NCI-H2196 treated with DMSO at 0.1 percent for 48 hours (cell line): Measurements from ENCODE around the gene CBX5.
"Not testable (repeated sequence)": the region's sequence is repeated elsewhere in the genome, so short reads cannot be mapped to it uniquely, and the experiment has no call there.

Experiments used
- DNase-seq: peaks from one replicate; lab custom pipeline; 2025; ENCODE audit not compliant: unreplicated experiment; lab: John Stamatoyannopoulos, UW

Gene CBX5

DNA sequence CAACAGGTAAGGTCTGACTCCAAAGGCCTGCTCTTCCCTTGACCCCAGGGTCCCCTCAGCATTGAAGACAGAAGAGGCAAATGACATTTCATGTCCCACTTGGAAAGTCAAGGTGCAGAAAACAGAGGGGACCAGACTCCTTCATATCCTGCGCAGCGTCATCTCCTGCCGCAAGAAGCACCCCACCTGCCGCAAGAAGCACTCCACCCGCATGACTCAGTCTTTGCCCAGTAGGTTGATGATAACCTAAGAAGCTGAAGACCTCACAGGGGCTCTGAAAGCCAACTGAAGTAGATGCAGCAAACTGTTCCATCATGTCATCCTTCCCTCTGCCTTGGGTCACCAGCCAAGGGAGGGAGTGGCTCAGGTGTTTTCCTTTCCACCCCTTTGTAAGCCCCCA, 79.5 kb downstream of the CBX5 start:
- no peak for DNase-seq

DNA sequence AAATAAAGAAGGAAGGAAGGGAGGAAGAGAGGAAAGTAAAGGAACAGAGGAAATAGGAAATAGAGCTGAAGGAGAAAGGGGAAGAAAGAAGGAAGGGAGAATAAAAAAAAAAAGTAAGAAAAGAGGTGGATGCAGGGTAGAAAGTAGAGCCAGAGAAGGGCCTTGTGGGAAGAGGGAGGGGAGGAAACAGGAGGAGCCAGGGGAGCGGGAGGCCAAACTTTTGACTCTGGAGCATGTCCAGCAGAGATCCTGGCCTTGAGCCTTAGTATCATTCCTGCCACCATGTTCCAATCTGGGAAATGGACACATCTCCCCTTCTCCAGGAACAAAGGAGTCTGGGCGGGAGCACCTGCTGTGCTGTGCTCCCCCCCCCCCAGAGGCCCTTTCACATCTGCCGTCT, 80.0 kb downstream of the CBX5 start:
- no peak for DNase-seq

DNA sequence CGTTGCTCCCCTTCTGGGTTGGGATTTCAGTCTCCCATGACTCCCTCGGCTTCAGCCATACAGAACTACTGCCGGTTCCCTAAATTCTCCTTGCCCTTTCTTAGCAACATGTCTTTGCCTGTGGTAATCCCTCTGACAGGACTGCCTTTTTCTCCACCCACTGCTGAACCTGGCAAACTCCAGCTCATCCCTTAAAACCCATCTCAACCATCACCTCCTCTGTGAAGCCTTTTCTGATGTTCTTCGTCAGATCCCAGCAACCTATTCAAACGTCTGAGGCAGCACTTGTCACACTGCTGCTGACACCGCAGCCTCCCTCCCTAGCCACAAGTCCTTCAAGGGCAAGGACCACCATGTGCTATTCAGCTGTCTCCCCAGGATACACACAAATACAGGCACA, 80.9 kb downstream of the CBX5 start:
- DNase-seq, result no peak

DNA sequence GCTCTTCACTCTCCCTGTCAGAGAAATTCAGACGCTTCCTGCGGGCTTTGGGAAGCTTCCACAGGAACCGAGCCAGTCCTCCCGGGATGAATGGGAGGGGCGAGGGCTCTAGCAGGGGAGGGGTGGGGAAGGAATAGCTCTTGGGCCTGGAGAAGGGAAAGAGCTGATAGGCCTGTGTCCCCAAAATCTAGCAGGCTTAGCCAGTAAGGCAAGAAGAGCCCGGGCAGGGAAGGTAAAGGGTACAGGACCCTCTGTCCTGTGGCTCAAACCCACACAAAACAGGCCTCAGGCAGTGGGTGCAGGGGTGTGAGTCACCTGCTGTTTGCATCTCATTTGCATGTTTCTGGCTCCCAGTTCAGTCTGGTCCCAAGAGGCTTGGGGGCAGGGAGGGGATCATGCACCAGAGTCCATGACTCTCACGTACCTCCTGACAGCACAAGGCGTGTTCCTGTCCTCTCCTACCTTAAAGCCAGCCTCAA, 82.5 kb downstream of the CBX5 start:
- DNase-seq, result no peak

DNA sequence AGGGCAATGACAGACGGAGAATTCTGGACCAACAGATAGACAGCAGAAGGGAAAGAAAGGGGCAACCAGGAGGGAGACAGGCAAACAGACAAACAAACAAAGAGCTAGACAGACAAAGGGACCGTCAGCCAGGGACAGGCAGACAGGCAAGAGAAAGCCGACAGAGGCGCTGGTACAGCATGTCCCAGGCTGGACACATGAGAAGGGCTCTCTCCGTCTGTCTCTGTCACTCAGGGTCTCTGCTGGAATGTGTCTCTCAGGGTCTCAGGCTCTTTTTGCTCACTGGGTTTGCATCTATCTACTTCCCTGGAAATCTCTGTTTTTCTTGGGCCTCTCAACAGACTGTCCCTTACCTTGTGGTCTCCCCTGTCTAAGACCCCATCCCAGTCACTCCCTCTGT, 82.9 kb downstream of the CBX5 start:
- DNase-seq, result no peak

DNA sequence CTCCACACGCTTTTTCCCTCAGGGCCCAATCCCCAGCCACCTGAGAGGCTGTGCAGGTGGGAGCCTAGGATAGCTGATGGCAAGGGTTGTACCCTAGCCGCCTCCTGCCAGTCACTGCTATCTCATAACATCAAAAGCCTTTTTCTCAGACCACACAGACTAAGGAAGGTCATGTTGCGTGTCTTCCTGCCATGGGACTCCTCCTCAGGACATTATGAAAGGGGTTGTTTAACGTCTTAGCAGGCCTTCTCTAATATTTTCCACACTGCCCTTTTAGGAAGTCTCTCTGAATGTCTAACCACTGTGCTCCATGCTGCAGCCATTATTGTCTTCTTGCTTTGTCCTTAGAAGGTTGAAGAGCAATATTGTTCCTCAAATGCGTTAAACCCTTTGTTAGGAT, 83.5 kb downstream of the CBX5 start:
- DNase-seq, result no peak

DNA sequence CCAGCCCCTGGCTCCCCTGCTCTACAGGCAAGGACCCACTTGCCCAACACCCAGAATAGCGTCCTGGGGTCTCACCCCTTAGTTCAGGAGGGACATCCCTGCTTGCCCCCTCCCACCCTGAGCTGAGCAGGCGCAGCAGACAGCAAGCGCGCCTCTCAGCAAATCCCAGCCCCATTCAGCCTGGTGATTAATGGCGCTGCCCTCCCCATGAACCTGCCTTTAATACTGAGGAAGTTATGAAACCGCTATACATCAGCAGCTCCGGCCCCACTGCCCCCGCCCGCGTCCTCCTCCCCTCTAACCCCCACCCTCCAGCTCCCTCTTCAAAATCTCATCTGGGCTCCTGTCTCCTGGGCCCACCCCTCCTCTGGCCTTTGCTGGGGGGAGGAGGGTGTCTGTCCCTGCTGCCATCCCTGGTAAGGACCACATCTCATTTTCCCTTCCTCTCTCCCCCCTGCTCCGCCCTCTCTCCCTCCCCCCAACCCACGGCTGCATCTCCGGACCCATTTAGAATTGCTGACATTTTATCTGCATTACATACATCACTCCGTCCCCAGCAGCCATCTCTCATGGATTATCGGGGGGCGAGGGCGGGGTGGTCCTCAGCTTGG, 84.1 kb downstream of the CBX5 start:
- DNase-seq, result no peak

DNA sequence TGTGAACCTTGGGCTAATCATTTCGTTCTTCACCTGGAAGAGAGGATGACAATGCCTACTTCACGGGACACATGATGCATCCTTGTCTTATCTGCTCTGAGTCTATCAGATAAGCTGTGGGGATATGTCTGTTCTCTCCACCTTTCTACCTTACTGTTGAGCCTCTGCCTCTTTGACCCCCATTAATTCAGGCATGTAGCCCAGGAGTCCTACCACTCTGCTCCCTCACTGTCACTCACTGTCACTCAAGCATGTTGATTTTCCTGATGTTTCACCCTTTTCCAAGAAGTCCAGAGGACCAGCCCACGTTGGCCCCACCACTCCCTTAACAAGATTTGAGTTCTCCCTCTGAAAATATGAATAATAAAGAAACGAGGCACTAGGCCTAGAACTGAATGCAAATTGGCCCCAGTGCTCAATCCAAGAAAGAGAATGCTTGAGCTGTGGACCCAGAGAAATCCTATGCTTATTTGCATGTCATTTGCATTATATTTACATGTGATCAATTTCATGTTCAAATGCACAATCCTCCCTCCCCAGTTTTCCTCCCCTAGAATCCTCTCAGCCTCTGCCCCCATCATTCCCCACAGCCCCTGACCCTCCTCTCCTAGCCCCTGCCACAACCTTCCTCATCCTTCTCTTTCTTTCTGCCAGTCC, 84.7 kb downstream of the CBX5 start:
- no peak for DNase-seq

DNA sequence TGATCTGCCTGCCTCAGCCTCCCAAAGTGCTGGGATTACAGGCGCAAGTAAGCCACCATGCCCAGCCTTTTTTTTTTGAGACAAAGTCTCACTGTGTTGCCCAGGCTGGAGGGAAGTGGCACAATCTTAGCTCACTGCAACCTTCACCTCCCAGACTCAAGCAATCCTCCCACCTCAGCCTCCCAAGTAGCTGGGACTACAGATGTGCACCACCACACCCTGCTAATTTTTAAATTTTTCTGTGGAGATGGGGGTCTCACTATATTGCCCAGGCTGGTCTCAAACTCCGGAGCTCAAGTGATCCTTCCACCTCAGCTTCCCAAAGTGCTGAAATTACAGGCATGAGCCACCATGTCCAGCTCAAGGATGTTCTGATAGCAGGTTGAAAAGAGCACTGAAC, 85.3 kb downstream of the CBX5 start:
- DNase-seq, result not testable (repeated sequence)

DNA sequence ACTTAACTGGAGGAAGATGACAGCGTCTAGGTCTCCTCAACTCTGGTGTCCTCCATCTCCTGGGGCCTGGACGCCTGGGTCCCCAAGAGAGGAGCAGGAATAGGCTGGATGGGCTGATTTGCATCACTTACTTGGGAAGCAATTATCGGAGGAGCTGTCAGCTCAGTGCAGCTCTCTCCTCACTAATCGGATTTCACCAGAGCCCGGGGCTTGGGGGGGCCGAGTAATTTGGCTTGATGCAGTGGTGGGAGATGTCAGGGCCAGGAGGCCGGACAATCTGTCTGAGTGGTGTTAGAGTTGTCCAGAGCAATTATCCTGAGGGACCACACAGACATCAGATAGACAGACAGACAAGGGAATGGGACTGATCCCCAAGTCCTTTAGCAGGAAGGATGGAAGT, 86.5 kb downstream of the CBX5 start:
- DNase-seq, result no peak

DNA sequence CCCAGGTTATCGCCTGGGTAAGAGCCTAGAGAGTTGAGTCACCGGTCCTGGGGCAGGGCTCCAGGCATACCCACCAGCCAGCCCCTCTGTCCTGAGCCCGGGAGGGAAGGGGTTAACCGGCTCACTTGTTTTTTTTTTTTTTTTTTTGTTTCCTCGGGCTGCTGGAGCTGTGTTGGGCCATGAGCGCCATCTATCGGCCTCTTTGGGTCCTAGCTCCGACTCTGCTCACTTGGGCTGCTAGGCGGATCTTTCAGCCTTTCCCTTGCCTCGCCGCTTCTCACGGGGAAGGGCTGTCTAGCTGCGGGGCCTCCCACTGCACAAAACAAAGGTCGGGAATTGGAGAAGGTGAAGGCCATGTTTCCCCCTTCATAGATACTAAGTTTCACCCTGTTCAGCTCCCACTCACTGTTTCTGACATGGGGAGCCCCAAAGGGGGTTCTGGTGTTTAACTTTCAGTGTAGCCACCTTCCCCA, 88.3 kb downstream of the CBX5 start:
- peak; percentile 58 for DNase-seq

DNA sequence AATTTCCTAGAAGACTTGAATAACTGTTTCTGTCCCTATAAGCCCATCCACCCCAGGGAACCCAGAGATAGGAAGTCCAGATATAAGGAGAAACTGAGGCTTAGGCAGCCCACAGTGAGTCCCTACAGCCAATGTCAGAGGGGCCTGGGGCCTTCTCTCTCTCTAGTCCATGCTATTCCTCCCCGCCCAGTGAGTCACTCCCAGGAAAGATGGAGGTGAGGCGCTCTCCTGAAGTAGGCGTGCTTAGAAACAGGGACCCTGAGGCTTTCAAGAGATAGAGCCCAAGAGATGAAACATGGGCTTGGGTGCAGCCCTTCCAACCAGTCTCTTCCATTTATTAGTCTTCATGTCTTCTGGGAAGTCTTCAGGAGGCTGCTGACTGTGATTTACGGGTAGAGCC, 88.8 kb downstream of the CBX5 start:
- no peak for DNase-seq

DNA sequence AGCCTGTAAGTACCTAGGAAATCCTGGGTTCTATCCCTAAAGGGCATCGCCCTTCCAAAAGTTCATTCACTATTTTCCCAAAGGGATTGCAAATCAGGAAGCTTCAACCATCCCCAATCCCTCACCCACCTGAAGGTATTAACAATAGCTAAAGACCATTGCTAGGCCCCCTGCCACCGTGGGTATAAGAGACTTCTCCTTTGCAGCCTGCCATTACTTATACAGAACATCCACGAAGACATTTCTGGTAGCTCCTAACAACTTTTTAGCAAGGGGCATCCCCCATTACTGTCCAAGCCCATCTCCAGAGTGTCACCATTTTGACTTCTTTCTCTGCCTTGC, 90.8 kb downstream of the CBX5 start:
- no peak for DNase-seq

DNA sequence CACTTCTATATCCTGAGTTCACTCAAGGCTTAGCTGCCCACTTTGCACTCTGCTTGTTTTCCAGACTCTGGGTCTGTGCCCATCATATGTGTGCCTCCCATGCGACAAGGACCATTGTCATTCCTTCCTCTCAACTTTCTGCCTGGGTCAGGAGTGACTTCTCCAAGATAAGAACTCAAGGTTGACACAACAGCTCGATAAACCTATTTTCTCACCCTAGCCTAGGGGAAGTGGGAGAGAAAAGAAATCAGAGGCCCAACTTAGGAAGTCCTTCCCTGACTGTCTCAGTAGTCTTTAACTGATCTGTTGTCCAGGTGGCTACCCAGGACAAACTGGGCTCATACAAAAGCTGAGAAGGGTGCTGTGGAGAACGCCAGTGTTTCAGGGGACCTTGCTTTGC, 92.8 kb downstream of the CBX5 start:
- DNase-seq, result no peak

DNA sequence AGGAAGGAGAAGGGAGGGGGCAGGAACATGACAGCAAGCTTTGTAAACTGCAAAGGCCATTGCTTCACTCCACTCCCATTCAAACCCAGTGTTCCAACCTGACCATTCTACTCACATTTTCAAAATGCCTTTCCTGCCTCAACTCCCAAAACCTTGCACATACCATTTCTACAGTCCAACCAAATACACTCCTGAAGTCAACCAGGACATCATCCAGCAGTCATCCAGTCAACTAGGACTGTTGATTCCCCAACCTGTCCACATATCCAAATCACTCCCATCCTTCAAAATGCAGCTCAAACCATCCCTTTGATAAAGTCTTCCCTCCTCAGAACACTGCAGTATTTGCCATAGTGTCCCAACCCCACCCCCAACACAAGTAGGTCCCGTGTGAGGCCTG, 94.0 kb downstream of the CBX5 start:
- no peak for DNase-seq

DNA sequence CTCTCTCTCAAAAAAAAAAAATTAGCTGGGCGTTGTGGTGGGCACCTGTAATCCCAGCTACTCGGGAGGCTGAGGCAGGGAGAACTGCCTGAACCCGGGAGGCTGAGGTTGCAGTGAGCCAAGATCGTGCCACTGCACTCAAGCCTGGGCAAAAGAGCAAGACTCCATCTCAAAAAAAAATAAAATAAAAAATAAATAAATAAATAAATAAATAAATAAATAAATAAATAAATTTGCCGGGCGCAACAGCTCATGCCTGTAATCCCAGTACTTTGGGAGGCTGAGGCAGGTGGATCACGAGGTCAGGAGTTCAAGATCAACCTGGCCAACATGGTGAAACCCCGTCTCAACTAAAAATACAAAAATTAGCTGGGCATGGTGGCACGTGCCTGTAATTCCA, 94.6 kb downstream of the CBX5 start:
- DNase-seq, result not testable (repeated sequence)

DNA sequence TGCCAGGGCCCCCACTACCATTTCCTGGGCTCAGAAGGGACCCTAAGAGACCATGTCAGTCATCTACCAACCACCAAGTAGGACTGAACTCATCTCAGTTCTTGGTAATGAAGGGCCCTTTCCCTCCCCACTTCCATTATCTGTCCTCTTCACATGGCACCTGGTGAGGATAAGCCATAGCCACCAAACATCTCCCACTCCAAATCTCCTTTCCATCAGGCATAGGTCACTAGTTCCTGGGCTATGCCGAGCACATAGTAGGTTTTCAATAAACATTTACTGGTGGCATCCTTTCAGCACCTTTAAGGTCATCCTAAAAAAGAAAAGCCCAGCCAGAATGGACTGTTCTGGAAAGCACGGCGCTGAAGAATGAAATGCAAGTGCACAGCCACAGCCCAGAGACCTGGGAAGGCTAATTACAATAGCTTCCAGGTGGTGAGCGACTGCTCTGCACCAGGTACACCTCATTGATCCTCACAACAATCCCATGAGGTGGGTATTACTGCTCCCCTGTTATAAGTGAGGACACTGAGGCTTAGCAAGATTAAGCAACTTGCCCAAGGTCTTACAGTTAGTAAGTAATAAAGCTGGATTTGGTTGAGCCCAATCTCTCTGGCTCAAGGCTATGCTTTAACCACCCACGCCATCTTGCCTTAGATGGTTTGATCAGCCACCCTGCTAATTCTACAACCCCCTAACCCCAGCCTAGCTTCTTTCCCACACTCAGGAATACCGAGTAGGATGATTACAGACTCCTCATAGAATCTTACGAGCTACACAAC, 95.7 kb downstream of the CBX5 start:
- DNase-seq, result no peak

DNA sequence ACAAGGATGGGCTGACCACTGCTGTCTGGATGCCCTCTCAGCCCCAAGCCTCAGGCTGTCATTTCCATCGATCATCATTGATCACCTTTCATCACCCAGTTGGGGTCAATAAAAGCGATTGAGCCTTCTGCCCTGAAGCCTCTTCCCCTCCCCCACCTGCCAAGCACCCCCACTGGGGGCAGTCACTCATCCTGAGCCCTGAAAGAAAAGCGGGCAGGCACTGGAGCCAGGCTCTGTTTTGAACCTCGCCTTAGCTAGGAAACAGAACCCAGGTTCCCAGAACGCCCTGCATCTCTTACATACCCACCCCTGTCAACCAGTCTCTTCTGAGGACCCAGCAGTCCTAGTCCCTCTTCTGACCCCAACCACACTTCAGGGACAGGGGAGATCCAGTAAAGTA, 96.9 kb downstream of the CBX5 start:
- no peak for DNase-seq

DNA sequence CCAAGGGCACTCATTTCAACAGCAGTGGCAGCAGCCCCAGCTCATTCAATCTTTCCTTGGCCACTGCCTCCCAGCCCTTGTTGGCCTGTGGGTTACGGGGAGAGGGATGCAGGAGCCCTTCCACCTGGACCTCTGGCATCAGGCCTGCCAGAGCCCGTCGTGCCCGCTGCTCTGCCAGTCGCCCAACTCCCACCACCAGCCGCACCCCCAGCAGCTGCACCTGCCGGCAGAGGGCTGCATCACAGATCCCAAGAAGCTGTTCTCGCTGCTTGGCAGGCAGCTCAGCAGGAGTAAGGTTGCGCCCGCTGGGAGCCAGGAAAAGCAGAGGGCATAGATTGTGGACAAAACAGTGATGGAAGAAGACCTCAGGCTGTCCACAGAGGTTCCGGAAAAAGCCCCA, 97.8 kb downstream of the CBX5 start:
- no peak for DNase-seq
